Mucosa of descending colon (tissue), 3 donors: Measurements from ENCODE around the gene PLA2G2D. TPM values are rescaled to one million over a fixed set of nuclear protein-coding genes. Genes with fewer than 3 reads are reported as not detected.

Source experiments
- ATAC-seq: fragments of 200-7000 bp; cut with Tn5 transposase; one replicate; pipeline ENCODE4 v1.9.1; 2020; ENCODE audit warnings: mild to moderate bottlenecking, moderate library complexity
- DNase-seq, 3 donors: peaks; one replicate each; pipeline ENCODE4 v3.0.0-alpha.2; 2020
- H3K36me3 ChIP-seq: fragments of 200-600 bp; one replicate; pipeline ENCODE4 v1.8.0; 2021; ENCODE audit warnings: low read depth, mild to moderate bottlenecking
- H3K4me1 ChIP-seq: fragments of 200-600 bp; one replicate; pipeline ENCODE4 v1.8.0; 2021; ENCODE audit warnings: low read depth, mild to moderate bottlenecking
- H3K4me3 ChIP-seq: fragments of 200-600 bp; one replicate; pipeline ENCODE4 v1.8.0; 2021; ENCODE audit warnings: mild to moderate bottlenecking
- H3K9me3 ChIP-seq: fragments of 200-600 bp; one replicate; pipeline ENCODE4 v1.8.0; 2021; ENCODE audit warnings: mild to moderate bottlenecking
- CTCF ChIP-seq: fragments of 200-600 bp; IDR thresholded peaks from one replicate; pipeline ENCODE4 v1.8.0; 2022; ENCODE audit warnings: antibody characterized with exemption, mild to moderate bottlenecking
- intact Hi-C, 2 donors: fragments of 100-400 bp; cut with DNase I in 1 of 2; cut with micrococcal nuclease in 1 of 2; formaldehyde crosslinking; loops; one replicate each; pipeline versions ENCODE4 v1.11.0 to v1.11.1; 2022; cut with DNase I, micrococcal nuclease
- total RNA-seq, 3 donors: library from RNA; stranded (reverse); fragmentation: NEBNext Ultra II Directional in 2 of 3; extraction: Animal tissue kit (Norgen Biotek cat#: 25700) in 2 of 3; gene quantifications; one replicate each; pipeline versions ENCODE4 v1.2.1 to v1.2.4, GENCODE V29; 2021 to 2023
- donor health status: DM: no; HTN: no; CAD: no; lungs with moderate emphysema.
- donor health status: DM: no; HTN: no; CAD: no.
- donor health status: DM: no; HTN: yes; CAD: no.

PLA2G2D gene
- total RNA-seq, 3 donors from 2014 or later, result 0.22 TPM; not detected in 2

GRCh38 chr1:20152599-20152930 lies 33.2 kb upstream of the PLA2G2D start:
- DNase-seq (no peak), ATAC-seq (peak; percentile 14)
- Histone ChIP-seq H3K4me1 (peaks cover 7% of the 10 kb centered on the region), H3K36me3 (no peaks in the 10 kb centered on the region), H3K9me3 (no peaks in the 10 kb centered on the region), H3K4me3 (no peak overlapping the region)
- TF ChIP-seq CTCF, result no peak
- intact Hi-C loops, result loop anchor here in 1 of 2 donors (10.0 kb wide), 2 partner anchors 178 to 238 kb away; partner anchors contain the start of gene PLA2G2A

- no peaks in the 10 kb centered on the region for H3K36me3 ChIP-seq
- no peaks in the 10 kb centered on the region for H3K9me3 ChIP-seq
- no peak overlapping the region for H3K4me3 ChIP-seq
- ATAC-seq (peak; percentile 97), DNase-seq (peak; percentile 84 to 90 (median 86))
- peak; percentile 88 for TF ChIP-seq CTCF
- peaks cover 7% of the 10 kb centered on the region for H3K4me1 ChIP-seq
- intact Hi-C loops, result loop anchor here (2.0 to 10.0 kb wide), 3 partner anchors 177 to 237 kb away; partner anchors contain the start of gene PLA2G2A (in 1 of the 2)
Measured at GRCh38 chr1:20151906-20152598, 32.7 kb upstream of the PLA2G2D start.

GRCh38 chr1:20150969-20151368 lies 31.6 kb upstream of the PLA2G2D start:
- DNase-seq (no peak), ATAC-seq (no peak)
- no peak overlapping the region for H3K4me3 ChIP-seq
- no peak for TF ChIP-seq CTCF
- peaks cover 7% of the 10 kb centered on the region for H3K4me1 ChIP-seq
- H3K9me3 ChIP-seq, result no peaks in the 10 kb centered on the region
- no peaks in the 10 kb centered on the region for H3K36me3 ChIP-seq
- intact Hi-C loops, result loop anchor here (2.0 to 10.0 kb wide), 3 partner anchors 176 to 236 kb away; partner anchors contain the start of gene PLA2G2A (in 1 of the 2)

GRCh38 chr1:20150326-20150705 lies 31.0 kb upstream of the PLA2G2D start:
- intact Hi-C loops, result loop anchor here (2.0 to 10.0 kb wide), 3 partner anchors 176 to 236 kb away; partner anchors contain the start of gene PLA2G2A (in 1 of the 2)

GRCh38 chr1:20149601-20150325 lies 30.4 kb upstream of the PLA2G2D start:
- Histone ChIP-seq H3K36me3 (no peaks in the 10 kb centered on the region), H3K9me3 (no peaks in the 10 kb centered on the region), H3K4me1 (peaks cover 7% of the 10 kb centered on the region), H3K4me3 (no peak overlapping the region)
- DNase-seq (no peak), ATAC-seq (no peak)
- no peak for TF ChIP-seq CTCF
- intact Hi-C loops, result loop anchor here (2.0 to 10.0 kb wide), 4 partner anchors 47 to 235 kb away; partner anchors contain the start of gene PLA2G2A (in 1 of the 2)

More at GRCh38 chr1:20150326-20150705, 31.0 kb upstream of the PLA2G2D start:
- DNase-seq, result no peak
- no peak for ATAC-seq
- peaks cover 7% of the 10 kb centered on the region for H3K4me1 ChIP-seq
- no peaks in the 10 kb centered on the region for H3K36me3 ChIP-seq
- no peak for TF ChIP-seq CTCF
- no peak overlapping the region for H3K4me3 ChIP-seq
- no peaks in the 10 kb centered on the region for H3K9me3 ChIP-seq
